HG02885 (cell line): ENCODE measurements around the gene MAD2L1.

Experiments used
- ATAC-seq: cut with Tn5 transposase; IDR thresholded peaks from one replicate; pipeline ENCODE4 v1.9.1; 2021; ENCODE audit warnings: mild to moderate bottlenecking; ENCODE audit not compliant: unreplicated experiment, poor library complexity

The MAD2L1 gene

GRCh38 chr4:120007191-120007871 is 59.3 kb downstream of the MAD2L1 start:
- no peak for ATAC-seq
